HG02840 (cell line): ENCODE results near the gene ZNF593.

Source experiments
- ATAC-seq: cut with Tn5 transposase; IDR thresholded peaks from one replicate; pipeline ENCODE4 v1.9.1; 2021; ENCODE audit warnings: mild to moderate bottlenecking, moderate library complexity, moderate number of reproducible peaks; ENCODE audit not compliant: unreplicated experiment, low FRiP score

ZNF593 gene

DNA sequence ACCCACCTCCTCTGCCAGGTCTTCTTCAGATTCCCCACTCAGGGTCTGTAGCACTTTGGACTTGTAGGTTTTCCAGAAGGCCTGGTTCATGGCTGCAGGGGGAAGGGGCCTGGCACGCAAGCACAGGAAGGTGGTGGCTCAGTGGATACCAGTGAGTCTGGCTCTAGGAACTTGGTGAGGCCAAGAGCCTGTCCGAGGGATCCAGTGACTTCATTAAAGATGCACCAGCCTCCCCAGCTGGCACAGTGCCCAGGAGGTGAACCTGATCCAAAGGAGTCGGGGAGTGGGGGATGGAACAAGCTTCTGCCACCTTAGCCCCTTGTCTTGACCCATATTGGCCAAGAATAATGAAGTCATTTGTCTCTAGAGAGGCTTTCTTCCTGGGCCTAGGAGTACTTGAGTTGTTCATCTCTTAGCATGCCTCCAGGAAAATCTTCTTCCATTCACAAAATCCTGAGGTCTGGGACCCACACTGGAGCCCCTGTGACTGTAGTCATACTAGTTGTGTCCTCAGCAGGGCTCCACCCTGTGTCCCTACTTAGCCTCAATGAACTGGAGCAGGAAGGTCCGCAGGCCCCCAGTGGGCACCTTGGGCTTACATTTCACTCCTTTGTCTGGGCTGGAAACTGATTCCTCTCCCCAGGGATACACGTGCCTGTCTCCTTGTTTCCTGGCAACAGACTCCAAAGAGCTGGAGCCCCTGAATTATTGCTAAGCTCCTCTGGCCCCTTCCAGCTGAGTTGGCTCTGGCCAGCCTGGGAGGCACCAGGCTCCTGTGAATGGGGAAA, 1.1 kb upstream of the ZNF593 start, which contains the start of gene C1orf232:
Gene C1orf232, minus strand, starts transcription at position 554 of the 788 bp plus-strand sequence. Its CDS starts 464 bp downstream, at position 90.
- no peak for ATAC-seq

GRCh38 chr1:26169198-26169554, 532 bp upstream of the ZNF593 start:
- ATAC-seq: no peak

DNA sequence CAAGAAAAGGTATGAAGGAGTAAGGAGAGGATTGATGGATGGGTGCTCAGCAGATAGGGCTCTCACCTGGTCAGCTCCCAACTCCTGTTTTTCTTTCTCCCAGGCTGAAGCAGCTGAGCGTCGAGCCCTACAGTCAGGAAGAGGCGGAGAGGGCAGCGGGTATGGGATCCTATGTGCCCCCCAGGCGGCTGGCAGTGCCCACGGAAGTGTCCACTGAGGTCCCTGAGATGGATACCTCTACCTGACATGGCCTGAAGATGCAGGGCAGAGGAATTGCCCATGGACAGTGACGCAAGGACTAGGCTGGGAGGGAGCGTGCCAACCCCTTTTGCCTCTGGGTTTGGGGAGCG, 739 bp downstream of the ZNF593 start:
- no peak for ATAC-seq

DNA sequence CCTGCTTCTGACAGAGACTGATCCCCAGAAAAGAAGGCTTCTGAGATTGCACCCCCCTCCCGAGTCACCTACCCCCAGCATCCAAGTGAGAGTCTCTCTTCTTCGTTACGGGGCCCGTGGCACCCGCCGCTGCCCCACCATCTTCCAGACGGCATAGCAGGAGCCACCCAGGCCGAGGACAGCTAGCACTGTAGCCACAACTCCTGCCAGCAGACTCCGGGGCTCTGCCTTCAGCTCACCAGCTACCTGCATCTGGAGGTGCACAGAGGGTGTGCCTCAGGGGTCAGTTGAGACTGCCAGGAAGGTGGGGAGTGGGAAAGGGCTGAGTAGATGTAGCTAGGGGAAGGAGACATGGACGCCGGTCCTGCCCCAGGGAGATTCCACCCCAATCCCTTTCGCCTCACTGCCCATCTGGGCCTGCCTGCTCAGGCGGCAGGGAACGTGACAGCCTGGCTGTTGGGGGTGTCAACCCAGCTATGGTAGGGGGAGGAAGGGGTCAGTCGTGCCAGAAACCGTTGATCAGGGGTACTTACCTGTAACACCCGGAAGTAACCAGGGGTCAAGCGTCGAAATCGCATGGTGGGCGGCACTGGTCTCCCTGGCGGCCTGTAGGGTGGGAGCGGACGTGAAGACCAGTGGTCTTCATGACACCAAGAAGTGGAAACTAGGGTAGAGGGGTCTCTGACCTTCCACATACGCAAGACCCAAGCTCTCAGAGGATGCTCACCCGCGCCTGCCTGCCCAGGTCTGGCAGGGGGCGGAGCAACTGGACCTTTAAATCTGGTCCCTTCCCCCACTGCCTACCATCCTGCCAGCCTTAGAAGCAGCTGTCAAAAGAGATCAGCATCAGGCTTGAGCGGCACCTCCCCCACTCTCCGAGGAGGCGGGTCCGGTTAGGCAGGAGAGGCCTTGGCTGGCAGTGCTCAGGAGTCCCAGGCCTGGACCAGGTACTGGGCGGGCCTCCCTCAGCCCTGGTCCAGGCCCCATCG, 1.7 kb downstream of the ZNF593 start, which contains the start of gene ZNF593OS:
Gene ZNF593OS, minus strand, starts transcription at position 749 of the 989 bp plus-strand sequence. Its CDS starts 171 bp downstream, at position 578.
- ATAC-seq: no peak

DNA sequence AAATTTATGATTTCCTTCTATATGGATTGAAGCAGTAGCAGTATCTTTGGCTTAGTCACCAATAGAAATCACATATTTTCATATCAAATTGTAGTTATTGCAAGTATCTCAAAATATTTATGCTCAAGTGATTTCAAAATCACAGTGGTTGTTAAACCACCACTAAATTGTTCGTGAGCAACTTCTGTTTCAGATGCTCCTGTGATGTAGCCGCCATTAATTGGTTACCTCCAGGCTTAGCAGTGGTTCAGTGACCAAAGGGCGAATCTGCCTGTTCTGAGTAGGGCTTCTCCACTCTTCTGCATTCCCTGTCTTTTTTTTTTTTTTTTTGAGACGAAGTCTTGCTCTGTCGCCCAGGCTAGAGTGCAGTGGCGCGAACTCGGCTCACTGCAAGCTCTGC, 5.6 kb downstream of the ZNF593 start:
- no peak for ATAC-seq

DNA sequence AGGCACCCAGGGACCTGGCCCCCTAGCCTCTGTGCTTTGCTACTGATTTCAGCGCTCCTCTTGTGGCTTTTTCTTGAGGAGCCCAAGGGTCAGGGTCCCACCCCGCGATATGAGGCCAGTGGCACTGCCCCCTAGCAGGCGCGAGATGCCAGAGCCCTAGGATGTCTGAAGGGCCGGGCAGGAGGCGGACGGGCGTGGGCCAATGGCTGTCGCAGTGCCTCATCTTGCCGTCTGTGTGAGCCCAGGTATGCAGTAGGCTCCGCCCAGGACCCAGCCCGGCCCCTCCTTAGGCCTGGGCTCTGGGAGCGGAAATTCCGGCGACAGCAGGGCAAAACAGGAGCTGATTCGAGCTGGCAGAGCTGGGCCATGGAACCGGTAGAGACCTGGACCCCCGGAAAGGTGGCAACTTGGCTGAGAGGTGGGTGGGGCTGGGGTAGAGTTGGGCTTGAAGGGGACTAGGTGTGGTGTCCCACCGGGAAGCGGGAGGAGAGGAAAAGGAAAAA, 7.5 kb downstream of the ZNF593 start, which contains the start of gene CNKSR1:
Gene CNKSR1, plus strand, starts transcription at position 310 of the 503 bp plus-strand sequence. Its CDS starts 57 bp downstream, at position 367.
- no peak for ATAC-seq

DNA sequence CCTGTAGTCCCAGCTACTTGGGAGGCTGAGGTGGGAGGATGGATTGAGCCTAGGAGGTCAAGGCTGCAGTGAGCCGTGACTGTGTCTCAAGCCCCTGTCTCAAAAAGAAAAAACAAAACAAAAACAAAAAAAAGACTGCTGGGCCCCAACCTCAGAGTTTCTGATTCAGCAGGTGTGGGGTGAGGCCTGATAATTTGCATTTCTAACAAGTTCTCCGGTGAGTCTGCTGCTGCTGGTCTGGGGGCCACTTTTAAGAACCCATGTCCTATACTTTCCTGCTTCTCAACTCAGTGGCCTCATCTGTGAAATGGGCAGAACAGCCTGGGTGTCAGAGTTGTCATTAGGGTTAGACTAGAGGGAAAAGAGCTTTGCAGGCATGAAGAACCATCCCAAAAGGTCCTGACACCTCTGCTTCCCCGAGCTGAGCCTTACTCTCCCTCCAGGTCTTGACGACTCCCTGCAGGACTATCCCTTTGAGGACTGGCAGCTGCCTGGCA, 10.3 kb downstream of the ZNF593 start:
- no peak for ATAC-seq

- ATAC-seq: no peak
Measured at GRCh38 chr1:26181586-26182382, 12.1 kb downstream of the ZNF593 start.

- no peak for ATAC-seq
Measured at GRCh38 chr1:26182383-26182696, 12.6 kb downstream of the ZNF593 start.

- ATAC-seq: no peak
Measured at GRCh38 chr1:26184086-26184485, 14.4 kb downstream of the ZNF593 start.

GRCh38 chr1:26184883-26185282, 15.2 kb downstream of the ZNF593 start:
- no peak for ATAC-seq

- no peak for ATAC-seq
Measured at GRCh38 chr1:26187882-26188281, 18.2 kb downstream of the ZNF593 start.

DNA sequence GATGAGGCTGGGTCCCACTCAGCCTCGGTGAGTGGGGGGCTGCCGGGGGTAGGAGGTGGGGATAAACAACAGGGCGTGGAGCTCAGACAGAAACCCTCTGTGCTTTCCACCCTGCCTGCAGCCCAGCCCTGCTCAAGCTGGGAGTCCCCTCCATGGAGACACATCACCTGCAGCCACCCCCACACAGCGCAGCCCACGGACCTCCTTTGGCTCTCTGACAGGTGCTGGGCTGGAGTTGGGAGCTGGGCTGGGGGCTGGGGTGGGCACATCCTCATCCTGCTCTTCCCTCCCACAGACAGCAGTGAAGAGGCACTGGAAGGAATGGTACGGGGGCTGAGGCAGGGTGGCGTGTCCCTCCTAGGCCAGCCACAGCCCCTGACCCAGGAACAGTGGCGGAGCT, 18.8 kb downstream of the ZNF593 start:
- ATAC-seq: no peak

DNA sequence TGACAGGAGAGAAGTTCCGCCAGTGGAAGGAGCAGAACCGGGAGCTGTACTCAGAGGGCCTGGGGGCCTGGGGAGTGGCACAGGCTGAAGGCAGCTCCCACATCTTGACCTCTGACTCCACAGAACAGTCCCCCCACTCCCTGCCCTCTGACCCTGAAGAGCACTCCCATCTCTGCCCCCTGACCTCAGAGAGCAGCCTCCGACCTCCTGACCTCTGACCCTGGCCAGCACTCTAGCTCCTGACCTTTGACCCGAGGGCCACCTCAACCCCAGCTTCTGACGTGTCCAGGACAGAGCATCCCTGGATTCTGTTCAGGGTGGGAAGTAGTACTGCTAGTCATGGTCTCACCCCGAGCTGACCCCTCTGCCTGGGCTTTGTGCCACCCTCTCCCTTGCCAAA, 19.6 kb downstream of the ZNF593 start:
- ATAC-seq: no peak

DNA sequence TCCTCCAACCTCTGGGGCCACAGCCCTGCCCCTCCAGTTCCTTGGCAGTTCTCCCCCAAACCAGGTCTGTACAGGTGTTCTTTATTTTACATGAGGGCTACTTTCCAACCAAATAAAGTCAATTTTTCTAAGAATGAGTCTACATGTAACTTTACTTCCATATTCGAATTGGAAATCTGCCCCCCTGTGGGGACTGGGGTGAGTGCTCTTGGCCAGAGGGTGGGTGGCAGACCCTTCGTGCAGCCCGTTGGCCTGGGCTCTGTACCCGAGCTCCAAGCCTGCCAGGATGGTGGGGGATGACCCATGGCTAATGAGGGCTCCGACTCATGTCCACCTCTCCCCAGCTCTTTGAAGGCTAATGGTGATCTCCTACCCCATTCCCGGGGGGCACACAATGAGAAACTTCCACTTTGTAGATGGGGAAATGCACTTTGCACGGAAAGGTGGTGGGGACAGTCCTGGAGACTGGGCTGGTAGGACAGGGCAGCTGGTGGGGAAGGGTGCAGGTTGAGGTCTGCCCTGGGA, 20.1 kb downstream of the ZNF593 start:
- ATAC-seq: no peak

DNA sequence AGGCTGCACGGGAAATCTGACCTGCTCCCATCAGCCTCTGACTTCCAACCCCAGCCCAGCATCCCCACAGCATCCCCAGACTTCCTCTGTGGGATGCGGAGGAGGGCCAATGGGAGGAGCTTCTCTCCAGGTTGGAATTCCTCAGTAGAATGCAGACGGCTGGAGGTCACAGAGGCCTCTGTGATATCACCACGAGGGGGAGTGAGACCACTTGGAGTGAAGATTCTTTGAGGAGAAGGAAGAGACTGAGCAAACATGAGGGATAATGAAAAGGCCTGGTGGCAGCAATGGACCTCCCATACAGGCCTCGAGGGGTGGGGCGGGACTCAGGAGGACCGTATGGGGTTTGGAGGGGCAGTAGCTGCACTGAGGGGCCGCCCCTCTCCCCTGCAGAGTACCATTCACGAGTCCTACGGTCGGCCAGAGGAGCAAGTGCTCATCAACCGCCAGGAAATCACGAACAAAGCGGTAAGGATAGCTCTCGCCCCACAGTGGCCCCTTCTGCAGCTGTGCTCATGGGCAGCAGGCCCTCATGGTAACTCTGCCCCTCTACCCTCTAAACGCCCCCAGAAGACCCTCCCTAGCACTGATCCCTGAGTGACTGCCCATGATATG, 20.8 kb downstream of the ZNF593 start, which contains the start of gene CATSPER4:
Gene CATSPER4, plus strand, starts transcription at position 230 of the 615 bp plus-strand sequence. Its CDS starts 26 bp downstream, at position 256.
- ATAC-seq: no peak

- no peak for ATAC-seq
Measured at GRCh38 chr1:26191739-26192138, 22.0 kb downstream of the ZNF593 start.

GRCh38 chr1:26195805-26196204, 26.1 kb downstream of the ZNF593 start:
- ATAC-seq: no peak

- ATAC-seq: no peak
Measured at GRCh38 chr1:26197301-26197700, 27.6 kb downstream of the ZNF593 start.
